Epithelial cell of proximal tubule (primary cell): Measurements from ENCODE around the gene ANKUB1. TPM values are rescaled to one million over a fixed set of nuclear protein-coding genes. Genes with fewer than 3 reads are reported as not detected.
"Not testable (repeated sequence)": the region's sequence is repeated elsewhere in the genome, so short reads cannot be mapped to it uniquely, and the experiment has no call there.

Experiments used
- DNase-seq: peaks from one replicate; pipeline ENCODE4 v3.0.0-alpha.2; 2011; ENCODE audit warnings: low read depth
- H3K4me3 ChIP-seq: 2 replicates; pipeline ENCODE4 v1.5.1; 2011; ENCODE audit warnings: low read depth, mild to moderate bottlenecking, low read length
- total RNA-seq: library from RNA; depleted of rRNA; stranded (reverse); fragments of >200 nt; gene quantifications from 2 replicates; pipeline ENCODE4 v1.2.3, GENCODE V29; 2015
- TF ChIP-seq, protein P1 (sequence below): conservative IDR thresholded peaks from 2 replicates; pipeline ENCODE4 v1.5.1; 2012; ENCODE audit warnings: low read depth, mild to moderate bottlenecking, low read length

The ANKUB1 gene
- not detected in 2 replicates for total RNA-seq

- DNase-seq = no peak
- no peak within 1 kb of the TSS for H3K4me3 ChIP-seq
- TF ChIP-seq, protein P1, sequence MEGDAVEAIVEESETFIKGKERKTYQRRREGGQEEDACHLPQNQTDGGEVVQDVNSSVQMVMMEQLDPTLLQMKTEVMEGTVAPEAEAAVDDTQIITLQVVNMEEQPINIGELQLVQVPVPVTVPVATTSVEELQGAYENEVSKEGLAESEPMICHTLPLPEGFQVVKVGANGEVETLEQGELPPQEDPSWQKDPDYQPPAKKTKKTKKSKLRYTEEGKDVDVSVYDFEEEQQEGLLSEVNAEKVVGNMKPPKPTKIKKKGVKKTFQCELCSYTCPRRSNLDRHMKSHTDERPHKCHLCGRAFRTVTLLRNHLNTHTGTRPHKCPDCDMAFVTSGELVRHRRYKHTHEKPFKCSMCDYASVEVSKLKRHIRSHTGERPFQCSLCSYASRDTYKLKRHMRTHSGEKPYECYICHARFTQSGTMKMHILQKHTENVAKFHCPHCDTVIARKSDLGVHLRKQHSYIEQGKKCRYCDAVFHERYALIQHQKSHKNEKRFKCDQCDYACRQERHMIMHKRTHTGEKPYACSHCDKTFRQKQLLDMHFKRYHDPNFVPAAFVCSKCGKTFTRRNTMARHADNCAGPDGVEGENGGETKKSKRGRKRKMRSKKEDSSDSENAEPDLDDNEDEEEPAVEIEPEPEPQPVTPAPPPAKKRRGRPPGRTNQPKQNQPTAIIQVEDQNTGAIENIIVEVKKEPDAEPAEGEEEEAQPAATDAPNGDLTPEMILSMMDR = no peak
Measured at GRCh38 chr3:149792452-149793270, at the start of gene ANKUB1. TSS of gene ANKUB1 (minus strand) at chr3:149792554. CDS start at chr3:149792366, 188 bp downstream.

DNA sequence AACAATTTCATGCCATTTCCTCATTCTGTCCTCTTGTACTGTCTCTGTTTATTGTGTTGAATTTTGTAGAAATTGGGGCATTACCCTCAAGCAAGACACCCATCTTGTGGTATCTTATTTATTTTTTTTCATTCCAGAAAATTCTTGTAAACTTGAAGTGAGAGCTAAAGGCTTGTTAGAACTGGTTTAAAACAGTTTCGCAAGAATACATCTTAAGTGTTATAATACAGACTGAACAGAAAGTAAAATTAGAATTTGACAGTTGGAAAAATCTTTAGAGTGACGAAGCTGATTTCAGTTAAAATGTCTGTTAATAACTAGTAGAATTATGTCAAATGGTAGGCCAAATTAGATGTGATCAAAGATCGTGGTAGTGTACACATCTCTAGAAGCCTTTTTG is 47.5 kb upstream of the ANKUB1 start:
- H3K4me3 ChIP-seq = no peak overlapping the region
- TF ChIP-seq, protein P1 = no peak
- DNase-seq = no peak

DNA sequence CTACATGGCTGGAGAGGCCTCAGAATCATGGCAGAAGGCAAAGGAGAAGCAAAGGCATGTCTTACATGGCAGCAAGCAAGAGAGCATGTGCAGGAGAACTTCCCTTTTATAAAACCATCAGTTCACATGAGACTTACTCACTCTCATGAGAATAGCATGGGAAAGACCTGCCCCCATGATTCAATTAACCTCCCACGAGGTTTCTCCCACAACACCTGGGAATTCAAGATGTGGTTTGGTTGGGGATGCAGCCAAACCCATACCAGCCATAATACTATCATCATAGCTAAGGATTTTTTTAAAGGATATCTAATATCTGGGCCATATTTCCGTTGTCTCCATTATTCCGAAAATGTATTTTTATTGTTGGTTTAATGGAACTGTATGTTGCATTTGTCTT is 47.1 kb upstream of the ANKUB1 start:
- not testable (repeated sequence) for DNase-seq, H3K4me3 ChIP-seq

DNA sequence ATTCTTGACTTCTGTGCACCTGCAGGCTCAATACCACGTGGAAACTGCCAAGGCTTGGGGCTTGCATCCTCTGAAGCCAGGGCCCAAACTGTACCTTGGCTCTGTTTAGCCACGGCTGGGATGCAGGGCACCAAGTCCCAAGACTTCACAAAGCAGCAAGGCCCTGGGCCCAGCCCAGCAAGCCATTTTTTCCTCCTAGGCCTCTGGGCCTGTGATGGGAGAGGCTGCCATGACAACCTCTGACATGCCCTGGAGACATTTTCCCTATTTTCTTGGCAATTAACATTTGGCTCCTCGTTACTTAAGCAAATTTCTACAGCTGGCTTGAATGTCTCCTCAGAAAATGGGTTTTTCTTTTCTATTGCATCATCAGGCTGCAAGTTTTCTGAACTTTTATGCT is 46.1 kb upstream of the ANKUB1 start:
- DNase-seq, H3K4me3 ChIP-seq: not testable (repeated sequence)

DNA sequence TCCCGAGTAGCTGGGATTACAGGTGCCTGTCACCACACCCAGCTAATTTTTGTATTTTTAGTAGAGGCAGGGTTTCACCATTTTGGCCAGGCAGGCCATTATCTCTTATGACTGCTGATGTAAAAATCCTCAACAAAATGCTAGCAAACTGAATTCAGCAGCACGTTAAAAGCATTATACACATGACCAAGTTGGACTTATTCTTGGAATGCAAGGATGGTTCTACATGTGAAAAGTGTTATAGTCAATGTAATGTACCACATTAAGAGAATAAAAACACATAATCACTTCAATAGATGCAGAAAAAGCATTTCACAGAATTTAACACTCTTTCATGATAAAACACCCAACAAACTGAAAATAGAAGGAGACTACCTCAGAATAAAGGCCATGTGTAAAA is 40.9 kb upstream of the ANKUB1 start:
- no peak for DNase-seq
- TF ChIP-seq, protein P1 = no peak
- H3K4me3 ChIP-seq = no peak overlapping the region

DNA sequence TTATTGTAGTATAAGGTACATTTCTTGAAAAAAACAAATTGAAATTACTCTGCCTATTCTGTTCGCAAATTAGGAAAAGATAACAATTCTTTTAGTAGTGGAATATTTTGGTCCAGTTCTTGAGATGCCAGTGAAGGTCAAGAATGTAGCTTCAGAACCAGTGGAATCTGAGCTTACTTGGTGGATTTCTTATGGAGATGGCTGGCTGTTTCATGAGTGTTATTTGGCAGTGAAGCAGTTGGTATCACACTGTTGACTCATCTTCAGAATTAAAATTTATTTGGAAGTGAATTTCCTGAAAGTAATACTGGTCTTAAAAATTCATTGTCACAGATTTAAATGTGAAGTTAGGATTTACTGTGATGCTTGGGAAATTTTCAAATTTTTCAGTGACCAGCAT is 39.7 kb upstream of the ANKUB1 start:
- TF ChIP-seq, protein P1 = no peak
- DNase-seq = no peak
- no peak overlapping the region for H3K4me3 ChIP-seq

DNA sequence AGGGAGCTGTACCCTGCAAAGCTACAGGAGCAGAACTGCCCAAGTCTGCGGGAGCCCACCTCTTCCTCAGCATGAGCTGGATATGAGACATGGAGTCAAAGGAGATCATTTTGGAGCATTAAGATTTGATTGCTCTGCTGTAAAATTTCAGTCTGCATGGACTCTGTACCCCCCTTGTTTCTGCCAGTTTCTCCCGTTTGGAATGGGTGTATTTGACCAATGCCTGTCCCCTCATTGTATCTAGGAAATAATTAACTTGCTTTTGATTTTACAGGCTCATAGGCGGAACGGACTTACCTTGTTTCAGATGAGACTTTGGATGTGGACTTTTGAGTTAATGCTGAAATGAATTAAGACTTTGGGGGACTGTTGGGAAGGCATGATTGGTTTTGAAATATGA is 39.0 kb upstream of the ANKUB1 start:
- no peak overlapping the region for H3K4me3 ChIP-seq
- TF ChIP-seq, protein P1 = no peak
- DNase-seq = no peak

- DNase-seq = no peak
- TF ChIP-seq, protein P1 = no peak
- no peak overlapping the region for H3K4me3 ChIP-seq
Measured at GRCh38 chr3:149830902-149831301, 38.5 kb upstream of the ANKUB1 start.

DNA sequence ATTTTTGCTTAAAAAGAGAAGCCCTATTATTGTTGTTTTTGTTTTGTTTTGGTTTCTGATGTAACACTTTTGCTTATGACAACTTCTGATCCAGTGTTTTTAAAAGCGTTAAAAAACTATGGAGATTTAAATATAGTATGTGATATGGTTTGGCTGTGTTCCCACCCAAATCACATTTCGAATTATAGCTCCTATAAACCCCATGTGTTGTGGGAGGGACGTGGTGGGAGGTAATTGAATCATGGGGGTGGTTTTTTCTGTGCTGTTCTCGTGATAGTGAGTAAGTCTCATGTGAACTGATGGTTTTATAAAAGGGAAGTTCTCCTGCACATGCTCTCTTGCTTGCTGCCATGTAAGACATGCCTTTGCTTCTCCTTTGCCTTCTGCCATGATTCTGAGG is 37.3 kb upstream of the ANKUB1 start:
- DNase-seq = not testable (repeated sequence)

More for the DNA sequence above, 37.3 kb upstream of the ANKUB1 start:
- not testable (repeated sequence) for H3K4me3 ChIP-seq
